ENCODE measurements around the gene EPX. TPM values are rescaled to one million over a fixed set of nuclear protein-coding genes. Genes with fewer than 3 reads are reported as not detected.

EPX gene
- polyA plus RNA-seq, 1 donor from 2014 or later, result not detected

DNA sequence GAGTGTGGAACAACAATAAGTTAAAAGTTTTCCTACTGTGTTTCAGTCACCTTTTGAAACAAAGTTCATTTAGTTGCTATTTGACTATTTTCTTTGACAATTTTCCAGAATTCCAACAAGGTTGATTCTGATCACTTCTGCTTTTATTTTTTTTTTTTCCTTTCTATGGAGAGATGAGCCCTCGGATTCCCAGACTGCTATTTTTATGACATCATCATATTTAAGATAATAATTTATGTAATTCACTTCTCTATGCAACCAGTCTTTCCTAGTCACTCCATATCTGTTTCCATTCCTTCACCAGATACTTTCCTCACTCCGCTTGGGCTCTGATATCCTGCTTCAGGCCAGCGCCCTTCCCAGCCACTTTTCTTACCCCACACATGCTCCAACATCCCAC, 17.7 kb upstream of the EPX start:
- H3K4me2 ChIP-seq (ENCODE audit: low read length), result no peak overlapping the region
- H3K27me3 ChIP-seq (ENCODE audit: insufficient read depth, low read depth, low read length), result peaks cover 4% of the 10 kb centered on the region
- H2AFZ ChIP-seq (ENCODE audit: low read depth, low read length), result no peak overlapping the region
- no peaks in the 10 kb centered on the region for H3K9me2 ChIP-seq (ENCODE audit: insufficient read depth, low read length)
- H3K36me3 ChIP-seq (ENCODE audit: insufficient read depth, low read length), result no peaks in the 10 kb centered on the region
- TF ChIP-seq, protein P1, sequence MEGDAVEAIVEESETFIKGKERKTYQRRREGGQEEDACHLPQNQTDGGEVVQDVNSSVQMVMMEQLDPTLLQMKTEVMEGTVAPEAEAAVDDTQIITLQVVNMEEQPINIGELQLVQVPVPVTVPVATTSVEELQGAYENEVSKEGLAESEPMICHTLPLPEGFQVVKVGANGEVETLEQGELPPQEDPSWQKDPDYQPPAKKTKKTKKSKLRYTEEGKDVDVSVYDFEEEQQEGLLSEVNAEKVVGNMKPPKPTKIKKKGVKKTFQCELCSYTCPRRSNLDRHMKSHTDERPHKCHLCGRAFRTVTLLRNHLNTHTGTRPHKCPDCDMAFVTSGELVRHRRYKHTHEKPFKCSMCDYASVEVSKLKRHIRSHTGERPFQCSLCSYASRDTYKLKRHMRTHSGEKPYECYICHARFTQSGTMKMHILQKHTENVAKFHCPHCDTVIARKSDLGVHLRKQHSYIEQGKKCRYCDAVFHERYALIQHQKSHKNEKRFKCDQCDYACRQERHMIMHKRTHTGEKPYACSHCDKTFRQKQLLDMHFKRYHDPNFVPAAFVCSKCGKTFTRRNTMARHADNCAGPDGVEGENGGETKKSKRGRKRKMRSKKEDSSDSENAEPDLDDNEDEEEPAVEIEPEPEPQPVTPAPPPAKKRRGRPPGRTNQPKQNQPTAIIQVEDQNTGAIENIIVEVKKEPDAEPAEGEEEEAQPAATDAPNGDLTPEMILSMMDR (IDR thresholded peaks at IDR 0.05; ENCODE audit: poor library complexity, severe bottlenecking), result no peak
- TF ChIP-seq SMC3 (conservative IDR thresholded peaks at IDR 0.05; ENCODE audit: poor library complexity) (no peak), RAD21 (conservative IDR thresholded peaks at IDR 0.05) (no peak), TAF1 (IDR thresholded peaks at IDR 0.05; ENCODE audit: low read depth) (no peak), REST (IDR thresholded peaks at IDR 0.05; ENCODE audit: borderline replicate concordance) (no peak), MXI1 (conservative IDR thresholded peaks at IDR 0.05; ENCODE audit: poor library complexity, severe bottlenecking) (no peak), EZH2 (IDR thresholded peaks at IDR 0.05; ENCODE audit: borderline replicate concordance, insufficient read depth, low read length, poor library complexity, severe bottlenecking) (no peak), POLR2AphosphoS5 (IDR thresholded peaks at IDR 0.05) (no peak), EP300 (conservative IDR thresholded peaks at IDR 0.05; ENCODE audit: poor library complexity, severe bottlenecking) (no peak)
- no peaks in the 10 kb centered on the region for H3K79me2 ChIP-seq (replicated peaks; ENCODE audit: insufficient read depth, low read length)
- no peaks in the 10 kb centered on the region for H4K20me1 ChIP-seq (ENCODE audit: insufficient read depth)
- no peaks in the 10 kb centered on the region for H3F3A ChIP-seq (ENCODE audit: insufficient read depth, low read length, poor library complexity, severe bottlenecking)
- H3K27ac ChIP-seq (ENCODE audit: low read length), result no peak overlapping the region
- no peak overlapping the region for H3K4me3 ChIP-seq (ENCODE audit: low read length)
- H3K9me3 ChIP-seq (ENCODE audit: low read length), result no peaks in the 10 kb centered on the region
- no peak overlapping the region for H3K9ac ChIP-seq (ENCODE audit: low read length)

DNA sequence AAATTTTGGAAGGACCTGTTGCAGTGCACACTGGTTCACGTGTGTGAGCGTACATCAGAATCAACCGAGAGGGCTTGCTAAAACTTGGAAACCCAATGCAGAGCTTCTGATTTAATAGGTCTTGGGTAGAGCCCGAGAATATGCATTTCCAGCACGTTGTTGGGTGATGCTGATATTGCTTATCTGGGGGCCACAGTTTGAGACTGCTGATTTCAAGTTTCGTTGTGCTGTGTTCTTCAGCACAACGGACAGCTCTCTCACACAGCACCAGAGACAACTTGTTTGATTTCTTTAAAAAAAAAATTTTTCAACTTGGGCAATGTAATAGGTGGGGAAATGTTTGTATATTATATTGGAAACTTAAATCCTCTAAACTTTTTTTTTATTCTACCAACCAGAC, 16.3 kb upstream of the EPX start:
- peaks cover 2% of the 10 kb centered on the region for H3K27me3 ChIP-seq (ENCODE audit: insufficient read depth, low read depth, low read length)
- no peak overlapping the region for H3K27ac ChIP-seq (ENCODE audit: low read length)
- no peaks in the 10 kb centered on the region for H3K36me3 ChIP-seq (ENCODE audit: insufficient read depth, low read length)
- no peaks in the 10 kb centered on the region for H3F3A ChIP-seq (ENCODE audit: insufficient read depth, low read length, poor library complexity, severe bottlenecking)
- no peaks in the 10 kb centered on the region for H4K20me1 ChIP-seq (ENCODE audit: insufficient read depth)
- TF ChIP-seq EZH2 (IDR thresholded peaks at IDR 0.05; ENCODE audit: borderline replicate concordance, insufficient read depth, low read length, poor library complexity, severe bottlenecking), result no peak
- TF ChIP-seq REST (IDR thresholded peaks at IDR 0.05; ENCODE audit: borderline replicate concordance), result no peak
- TF ChIP-seq, protein P1 (IDR thresholded peaks at IDR 0.05; ENCODE audit: poor library complexity, severe bottlenecking), result no peak
- TF ChIP-seq MXI1 (conservative IDR thresholded peaks at IDR 0.05; ENCODE audit: poor library complexity, severe bottlenecking), result no peak
- H2AFZ ChIP-seq (ENCODE audit: low read depth, low read length), result no peak overlapping the region
- H3K9ac ChIP-seq (ENCODE audit: low read length), result no peak overlapping the region
- no peak overlapping the region for H3K4me3 ChIP-seq (ENCODE audit: low read length)
- H3K9me3 ChIP-seq (ENCODE audit: low read length), result no peaks in the 10 kb centered on the region
- no peaks in the 10 kb centered on the region for H3K79me2 ChIP-seq (replicated peaks; ENCODE audit: insufficient read depth, low read length)
- H3K4me2 ChIP-seq (ENCODE audit: low read length), result no peak overlapping the region
- H3K9me2 ChIP-seq (ENCODE audit: insufficient read depth, low read length), result no peaks in the 10 kb centered on the region

Measured in neural cell (in vitro differentiated cells).